Putamen (tissue), 1 donor: Measurements from ENCODE around the gene NRDC.

Source experiments
- DNase-seq: peaks from one replicate; pipeline ENCODE4 v3.0.0-alpha.2; 2016; ENCODE audit warnings: low spot score

NRDC gene, protein sequence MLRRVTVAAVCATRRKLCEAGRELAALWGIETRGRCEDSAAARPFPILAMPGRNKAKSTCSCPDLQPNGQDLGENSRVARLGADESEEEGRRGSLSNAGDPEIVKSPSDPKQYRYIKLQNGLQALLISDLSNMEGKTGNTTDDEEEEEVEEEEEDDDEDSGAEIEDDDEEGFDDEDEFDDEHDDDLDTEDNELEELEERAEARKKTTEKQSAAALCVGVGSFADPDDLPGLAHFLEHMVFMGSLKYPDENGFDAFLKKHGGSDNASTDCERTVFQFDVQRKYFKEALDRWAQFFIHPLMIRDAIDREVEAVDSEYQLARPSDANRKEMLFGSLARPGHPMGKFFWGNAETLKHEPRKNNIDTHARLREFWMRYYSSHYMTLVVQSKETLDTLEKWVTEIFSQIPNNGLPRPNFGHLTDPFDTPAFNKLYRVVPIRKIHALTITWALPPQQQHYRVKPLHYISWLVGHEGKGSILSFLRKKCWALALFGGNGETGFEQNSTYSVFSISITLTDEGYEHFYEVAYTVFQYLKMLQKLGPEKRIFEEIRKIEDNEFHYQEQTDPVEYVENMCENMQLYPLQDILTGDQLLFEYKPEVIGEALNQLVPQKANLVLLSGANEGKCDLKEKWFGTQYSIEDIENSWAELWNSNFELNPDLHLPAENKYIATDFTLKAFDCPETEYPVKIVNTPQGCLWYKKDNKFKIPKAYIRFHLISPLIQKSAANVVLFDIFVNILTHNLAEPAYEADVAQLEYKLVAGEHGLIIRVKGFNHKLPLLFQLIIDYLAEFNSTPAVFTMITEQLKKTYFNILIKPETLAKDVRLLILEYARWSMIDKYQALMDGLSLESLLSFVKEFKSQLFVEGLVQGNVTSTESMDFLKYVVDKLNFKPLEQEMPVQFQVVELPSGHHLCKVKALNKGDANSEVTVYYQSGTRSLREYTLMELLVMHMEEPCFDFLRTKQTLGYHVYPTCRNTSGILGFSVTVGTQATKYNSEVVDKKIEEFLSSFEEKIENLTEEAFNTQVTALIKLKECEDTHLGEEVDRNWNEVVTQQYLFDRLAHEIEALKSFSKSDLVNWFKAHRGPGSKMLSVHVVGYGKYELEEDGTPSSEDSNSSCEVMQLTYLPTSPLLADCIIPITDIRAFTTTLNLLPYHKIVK

DNA sequence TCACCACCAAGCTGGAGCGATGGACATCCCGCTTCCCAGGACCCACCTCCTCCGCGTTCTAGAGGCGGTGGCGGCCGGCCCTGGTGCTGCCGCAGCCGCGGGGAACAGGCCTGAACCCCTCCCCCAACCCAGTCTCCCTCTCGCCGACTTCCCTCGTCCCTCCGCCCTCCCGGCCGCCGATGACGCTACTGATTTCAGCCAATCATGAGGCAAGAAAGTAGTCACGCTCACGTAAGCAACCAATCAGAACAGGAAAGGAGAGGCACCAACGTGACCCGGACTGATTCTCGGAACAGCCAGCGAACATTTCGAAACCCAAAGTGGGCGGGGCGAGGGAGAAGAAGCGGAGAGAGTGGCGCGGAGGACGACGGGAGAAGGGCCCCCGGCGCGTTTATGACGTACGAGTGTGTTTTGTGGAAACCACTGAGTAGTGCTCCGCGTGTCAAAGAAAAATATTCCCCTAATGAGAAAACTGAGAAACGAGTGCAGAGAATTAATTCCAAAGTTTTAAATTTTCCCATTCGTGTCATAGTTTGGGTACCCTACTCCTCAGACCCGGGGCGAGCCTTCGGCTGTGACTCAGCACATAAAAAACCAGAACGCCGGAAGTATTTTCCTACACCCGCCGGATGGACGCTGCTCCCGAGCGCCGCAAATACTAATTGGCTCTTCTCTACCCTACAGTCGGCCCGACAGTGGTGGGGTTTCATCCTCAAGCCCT is at the start of gene NRDC:
TSS of gene NRDC (minus strand) at position 112 of the 721 bp plus-strand sequence. CDS start 112 bp downstream, outside the sequence.
- peak; percentile 100 for DNase-seq

DNA sequence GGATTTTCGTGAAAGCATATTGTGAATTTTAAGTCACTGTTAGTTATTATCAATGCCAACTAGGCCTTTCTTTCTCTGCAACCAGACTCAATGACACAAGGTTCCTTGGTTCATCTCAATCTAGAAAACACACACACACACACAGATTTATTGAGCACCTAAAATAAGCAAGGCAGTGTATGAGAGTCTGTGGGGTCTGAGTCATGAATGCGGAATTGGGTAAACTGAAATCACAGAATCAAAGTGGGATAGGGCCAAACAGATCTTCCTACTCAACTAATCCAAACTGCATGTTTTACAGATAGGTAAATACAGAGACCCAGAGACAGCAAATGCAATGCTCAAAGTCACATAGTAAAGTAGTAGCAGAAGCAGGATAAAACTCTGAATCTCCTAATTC is 48.5 kb upstream of the NRDC start:
- DNase-seq, result no peak

DNA sequence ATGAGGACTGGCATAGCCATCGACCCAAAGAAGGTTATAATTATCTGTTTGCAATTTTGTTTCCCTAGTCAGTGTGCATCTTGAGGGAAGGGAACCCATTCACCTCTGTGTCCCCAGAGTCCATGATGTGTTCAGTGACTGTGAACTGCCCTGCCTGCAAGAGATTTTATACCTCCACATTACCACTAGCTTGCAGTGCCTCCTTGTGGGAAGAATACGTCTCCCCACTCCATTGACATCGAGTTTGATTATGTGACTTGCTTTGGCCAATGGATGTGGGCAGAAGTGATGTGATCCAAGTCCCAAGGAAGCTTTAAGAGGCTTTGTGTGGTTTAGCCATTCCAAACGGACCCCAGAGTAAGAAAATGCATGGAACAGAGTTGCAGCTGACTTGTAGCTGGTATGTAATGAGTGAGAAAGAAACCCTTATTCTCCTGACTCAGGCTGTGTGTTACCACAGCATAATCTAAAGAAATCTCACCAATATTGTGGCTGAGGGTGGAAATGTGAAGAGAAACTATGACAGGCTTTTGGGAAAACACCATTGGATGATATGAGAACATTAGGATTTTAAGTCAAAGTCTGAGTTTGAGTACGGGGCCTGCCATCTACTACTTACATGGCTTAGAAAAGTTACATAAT is 47.8 kb upstream of the NRDC start:
- no peak for DNase-seq

DNA sequence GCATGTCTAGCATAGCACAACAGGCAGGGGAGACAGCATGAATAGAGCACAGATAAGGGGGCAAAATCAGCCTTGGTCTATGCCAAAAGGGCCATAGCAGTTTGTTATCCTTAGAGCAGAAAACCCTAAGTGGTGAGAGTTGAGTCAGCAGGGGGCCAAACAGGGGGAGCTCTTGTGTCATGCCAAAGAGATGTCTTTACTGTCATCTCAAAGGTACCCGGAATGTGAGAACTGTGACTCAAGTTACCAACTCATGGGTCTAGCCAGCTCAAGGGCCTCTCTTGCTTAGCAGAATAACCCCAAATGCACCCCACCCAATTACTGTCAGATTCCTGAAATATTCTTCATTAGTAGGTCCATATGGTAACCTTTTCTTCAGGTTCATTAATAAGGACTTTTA is 45.9 kb upstream of the NRDC start:
- DNase-seq, result no peak

DNA sequence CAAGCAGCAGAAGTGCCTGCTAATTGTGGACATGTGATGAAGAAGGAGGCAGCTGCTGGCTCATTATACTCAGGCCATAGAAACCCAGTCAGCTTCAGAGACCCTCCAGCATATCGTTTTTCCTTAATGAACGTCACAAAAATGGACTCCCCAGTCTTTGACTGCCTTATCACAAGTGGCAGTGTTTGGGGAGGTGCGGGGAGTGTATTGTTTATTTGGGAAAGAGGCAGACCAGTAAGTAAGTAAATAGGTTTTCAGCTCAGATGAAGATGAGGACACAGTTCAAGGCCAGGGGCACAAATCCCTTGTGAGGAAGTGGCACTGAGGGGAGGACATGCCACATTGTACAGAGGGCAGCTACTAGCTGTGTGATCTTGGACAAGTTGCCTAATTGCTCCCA is 43.5 kb upstream of the NRDC start:
- DNase-seq, result no peak

DNA sequence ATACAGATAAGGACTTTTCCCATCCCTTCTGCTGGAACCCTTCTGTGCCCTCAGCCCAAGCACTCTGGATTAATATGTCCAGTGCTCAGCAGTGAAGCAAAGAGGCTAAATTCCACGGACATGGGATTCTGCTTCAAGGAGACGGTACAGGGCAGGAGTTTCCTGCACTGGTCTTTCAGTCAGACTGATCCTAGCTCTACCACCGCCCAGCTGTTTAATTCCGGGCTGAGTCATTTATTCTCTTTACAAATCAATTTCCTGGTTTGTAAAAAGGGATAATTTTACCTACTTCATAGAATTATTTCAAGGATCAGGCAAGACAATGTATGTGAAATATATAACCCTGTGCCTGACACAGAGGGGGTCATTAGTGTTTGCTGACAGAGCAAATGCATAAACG is 41.6 kb upstream of the NRDC start:
- no peak for DNase-seq

DNA sequence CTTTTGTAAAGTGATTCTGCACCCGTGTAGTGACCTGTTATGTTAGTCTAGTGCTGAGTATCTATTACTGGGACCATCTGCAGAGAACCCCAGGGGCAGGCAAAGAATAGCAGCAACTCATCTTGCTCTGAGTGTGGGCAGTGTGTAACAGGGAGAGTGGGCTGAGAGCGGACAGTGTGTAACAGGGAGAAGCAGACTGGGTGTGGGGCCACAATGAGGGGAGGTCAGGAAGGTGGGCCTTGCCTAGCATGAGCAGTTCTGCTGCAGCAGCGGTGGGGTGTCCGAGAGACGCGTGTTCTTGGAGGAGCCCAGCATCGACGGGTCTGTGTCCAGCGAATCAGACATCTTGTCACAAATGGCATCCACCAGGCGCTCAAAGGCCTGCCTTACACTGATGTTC is 41.2 kb upstream of the NRDC start:
- no peak for DNase-seq

DNA sequence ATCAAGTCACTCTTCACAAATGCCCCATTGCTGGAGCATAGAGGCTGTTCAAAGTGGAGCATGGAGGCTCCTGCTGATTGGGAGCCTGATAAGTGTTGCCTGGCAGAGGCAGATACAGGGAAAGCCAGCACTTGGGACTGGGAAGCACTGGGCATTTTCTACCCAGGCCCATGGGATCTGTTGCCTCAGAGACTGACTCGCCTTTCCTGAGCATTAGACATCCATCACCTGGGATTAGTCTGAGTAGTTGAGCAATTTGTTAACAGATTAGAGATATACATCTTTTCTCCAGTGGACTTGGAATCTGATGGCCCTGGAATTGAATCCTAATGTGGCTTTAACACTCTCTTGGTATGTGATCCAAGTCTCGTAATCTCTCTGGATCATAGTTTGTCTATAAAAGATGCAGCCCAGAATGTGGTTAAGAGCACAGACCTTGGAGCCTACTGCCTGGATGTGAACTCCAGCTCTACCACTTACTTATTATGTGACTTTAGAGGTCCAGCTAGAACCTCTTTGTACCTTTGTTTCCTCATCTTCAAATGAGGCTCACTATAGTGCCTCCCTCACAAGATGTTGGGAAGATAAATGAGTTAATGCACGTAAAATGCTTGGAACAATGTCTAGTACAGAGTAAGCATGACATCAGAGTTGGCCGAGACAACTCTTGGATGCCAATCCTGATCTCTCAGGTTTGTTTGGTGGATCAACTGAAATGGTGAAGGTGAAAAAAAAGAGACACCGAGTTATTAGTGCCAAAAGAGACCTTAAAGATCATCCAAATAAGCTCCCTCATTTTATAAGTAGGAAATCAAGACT is 38.3 kb upstream of the NRDC start:
- no peak for DNase-seq

DNA sequence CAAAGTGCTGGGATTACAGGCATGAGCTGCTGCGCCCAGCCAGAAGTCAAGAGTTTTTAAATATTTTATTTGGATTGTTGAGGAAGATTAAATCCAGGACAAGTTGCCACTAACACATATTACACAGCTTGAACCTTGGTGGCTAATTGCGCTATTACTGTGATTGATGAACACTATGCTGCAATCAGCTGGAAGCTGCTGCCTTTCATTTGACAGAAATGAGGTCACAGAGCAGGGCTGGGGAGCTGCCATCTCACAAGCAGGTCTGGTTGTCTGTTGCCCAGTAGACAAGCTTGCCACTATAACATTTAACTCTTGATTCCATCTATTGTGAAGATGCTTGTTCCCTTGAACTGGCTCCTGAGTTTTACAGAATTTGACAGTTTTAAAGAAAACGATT is 37.4 kb upstream of the NRDC start:
- DNase-seq, result no peak

DNA sequence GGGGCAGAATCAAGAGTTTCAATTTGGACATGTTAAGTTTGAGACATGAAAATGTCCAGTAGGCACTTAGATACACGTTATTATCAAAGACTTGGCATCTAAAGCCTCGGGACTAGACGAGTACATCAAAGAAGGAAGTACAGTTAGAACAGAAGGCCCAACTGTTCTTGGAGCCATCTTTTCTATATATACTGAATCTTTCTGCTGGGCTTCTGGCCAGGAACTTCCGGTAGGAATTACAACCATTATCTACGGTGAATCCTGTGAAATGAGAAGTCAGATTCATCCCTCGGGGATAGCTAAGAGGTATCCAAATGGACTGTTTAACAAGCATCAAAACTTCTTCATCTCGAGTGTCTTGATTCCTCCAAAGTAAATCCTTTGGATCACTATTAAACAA is 34.4 kb upstream of the NRDC start:
- no peak for DNase-seq

DNA sequence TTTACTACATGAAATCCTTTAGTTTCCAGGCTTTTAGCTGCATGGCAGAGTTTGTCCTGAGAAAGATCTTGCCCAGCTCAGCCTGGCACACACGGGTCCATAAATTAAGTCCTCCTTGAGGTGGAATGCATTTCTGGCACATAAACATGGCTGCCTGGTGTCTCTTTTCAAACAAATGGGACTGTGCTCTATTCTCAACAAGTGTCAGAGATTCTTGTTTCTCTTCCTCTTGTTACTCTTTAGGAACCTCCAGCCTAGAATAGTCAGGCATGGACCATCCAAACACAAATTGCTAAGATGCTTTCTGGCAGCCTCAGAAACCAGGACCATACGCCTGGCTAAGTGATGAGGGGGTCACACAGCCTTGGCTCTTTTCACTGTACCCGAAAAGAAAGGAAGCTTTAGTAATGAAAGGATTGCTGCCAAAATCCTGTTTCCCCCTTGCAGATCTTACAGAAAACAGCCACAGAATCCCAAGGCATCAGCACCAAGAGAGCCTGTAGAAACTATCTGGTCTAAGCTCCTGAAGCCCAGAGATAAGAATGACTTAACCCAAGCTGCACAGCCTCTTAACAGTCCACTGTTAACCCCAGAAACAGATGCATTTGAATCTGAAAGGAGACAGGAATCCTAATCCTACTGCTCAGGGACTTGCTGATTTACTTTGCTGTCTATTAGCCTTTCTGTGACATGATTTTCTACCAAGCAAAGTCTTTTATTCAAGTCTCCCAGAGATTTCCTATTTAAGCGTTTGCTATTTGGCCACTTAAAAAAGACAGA is 31.9 kb upstream of the NRDC start:
- DNase-seq, result no peak

DNA sequence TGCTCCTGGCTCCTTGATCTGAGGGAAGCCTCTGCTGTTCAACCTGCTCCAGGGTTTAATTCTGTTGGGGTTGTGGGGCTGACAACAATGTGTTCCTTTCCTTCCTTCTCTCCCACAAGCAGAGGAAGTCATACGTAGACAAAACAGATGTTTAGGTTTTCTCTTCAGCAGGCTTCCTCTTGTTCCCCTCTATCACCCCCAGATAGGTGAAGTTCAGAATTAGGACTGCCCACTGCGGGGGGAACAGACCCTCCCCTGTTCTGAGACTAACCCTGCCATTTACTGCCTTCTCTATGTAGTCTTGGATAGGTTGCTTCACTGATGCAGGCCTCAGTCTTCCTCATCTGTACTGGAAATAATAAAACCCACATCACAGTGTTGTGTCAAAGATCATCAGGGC is 30.0 kb upstream of the NRDC start:
- no peak for DNase-seq

DNA sequence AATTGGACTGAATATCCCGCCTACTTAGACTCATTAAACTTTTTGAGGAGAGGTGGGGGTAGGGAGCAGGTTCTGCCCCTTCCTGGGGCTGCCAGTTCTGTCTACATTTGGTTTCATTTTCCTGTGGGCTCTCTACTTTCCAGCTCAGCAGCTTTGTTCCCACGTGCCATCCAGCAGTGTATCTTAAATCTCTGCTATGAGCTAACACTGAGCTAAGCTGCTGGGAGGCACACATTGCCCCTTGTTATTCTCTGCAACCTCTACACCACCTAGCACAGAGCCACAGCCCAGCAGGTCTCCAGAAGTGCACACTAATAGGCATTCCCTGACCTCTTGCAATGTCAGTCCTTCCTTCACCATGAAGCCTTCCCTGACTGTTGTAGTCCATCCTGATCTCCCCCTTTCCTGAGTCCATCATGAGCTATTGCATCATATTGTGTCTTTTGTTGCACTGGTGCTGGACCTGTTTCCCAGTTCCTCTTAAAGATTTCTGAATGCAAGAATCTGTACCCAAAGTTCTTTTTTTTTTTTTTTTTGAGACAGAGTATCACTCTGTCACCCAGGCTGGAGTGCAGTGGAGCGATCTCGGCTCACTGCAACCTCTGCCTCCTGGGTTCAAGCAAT is 28.7 kb upstream of the NRDC start:
- no peak for DNase-seq

DNA sequence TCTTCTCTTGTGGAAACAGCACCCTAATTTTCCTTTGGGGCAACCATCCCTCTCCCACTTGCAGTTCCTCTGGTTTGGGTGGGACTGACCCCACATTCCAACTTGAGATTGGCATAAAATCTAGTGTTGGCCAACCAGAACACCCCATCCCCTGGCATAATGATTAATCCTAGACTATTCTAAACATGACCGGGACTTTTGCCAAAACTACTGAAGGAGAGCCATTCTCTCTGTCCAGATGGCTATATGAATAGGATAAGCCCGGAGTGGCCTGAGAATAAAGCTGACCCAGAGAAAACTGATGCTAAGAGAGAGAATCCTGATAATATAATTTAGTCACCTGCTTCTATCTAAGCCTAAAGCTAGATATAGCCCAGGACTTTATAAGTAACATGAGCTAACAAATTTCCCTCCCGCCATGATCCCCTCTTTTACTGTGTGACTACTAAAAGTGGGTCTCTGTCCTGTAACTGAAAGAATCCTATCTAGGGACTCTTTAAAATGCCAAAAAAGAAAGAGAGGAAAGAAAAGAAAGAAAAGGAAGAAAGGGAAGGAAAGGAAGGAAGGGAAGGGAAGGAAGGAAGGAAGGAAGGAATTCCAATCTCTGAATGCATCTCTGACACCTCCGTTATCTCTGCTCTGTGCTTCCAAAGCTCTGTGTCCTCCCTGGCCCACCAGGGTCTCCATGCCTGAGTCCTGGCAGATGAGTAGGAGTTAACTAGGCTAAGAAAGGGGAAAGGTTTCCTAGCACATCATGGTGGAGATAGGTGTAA is 28.0 kb upstream of the NRDC start:
- peak; percentile 38 for DNase-seq

DNA sequence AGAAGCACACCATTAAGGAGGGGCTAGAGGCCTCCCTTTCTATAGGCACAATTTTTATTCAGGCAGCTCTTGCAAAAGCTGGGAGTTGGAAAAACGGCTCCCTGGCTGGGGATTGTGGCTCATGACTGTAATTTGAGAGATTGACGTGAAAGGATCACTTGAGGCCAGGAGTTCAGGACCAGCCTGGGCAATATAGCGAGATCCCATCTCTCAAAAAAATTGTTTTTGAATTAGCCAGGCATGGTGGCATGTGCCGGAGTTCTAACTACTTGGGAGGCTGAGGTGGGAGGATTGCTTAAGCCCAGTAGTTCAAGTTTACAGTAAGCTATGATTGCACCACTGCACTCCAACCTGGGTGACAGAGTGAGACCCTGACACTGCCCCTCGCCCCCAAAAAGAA is 23.9 kb upstream of the NRDC start:
- no peak for DNase-seq

DNA sequence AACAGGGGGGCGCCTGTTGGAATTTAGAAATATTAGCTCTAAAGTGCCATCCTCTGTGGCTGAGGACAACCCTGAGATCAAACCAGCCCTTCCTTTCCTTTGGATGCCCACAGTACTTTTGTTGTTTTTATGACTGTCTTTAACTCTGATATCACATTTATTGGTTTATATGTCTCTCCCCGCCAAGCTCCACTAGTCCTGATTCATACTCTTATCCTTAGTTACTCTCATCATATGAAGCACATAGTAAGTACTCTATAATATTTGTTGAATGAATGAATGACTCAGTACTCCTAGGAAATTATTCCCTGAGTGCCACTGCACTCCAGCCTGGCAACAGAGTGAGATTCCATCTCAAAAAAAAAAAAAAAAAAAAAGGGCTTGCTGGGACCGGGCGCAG is 22.6 kb upstream of the NRDC start:
- DNase-seq, result no peak

DNA sequence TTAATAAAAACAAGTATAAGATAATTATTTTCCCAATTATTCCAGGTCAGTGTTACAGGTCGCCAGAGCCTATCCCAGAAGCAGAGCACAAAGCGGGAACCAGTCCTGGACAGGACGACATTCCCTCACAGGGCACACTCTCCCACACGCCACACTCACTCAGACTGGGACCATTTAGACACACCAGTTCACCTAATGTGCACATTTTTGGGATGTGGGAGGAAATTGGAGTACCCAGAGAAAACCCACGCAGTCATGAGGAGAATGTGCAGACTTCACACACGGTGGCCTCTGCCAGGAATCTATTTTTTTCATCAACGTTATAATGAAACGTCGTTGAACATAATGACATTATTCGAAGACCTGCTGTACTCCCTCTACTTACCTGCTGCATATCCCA is 20.5 kb upstream of the NRDC start:
- no peak for DNase-seq

DNA sequence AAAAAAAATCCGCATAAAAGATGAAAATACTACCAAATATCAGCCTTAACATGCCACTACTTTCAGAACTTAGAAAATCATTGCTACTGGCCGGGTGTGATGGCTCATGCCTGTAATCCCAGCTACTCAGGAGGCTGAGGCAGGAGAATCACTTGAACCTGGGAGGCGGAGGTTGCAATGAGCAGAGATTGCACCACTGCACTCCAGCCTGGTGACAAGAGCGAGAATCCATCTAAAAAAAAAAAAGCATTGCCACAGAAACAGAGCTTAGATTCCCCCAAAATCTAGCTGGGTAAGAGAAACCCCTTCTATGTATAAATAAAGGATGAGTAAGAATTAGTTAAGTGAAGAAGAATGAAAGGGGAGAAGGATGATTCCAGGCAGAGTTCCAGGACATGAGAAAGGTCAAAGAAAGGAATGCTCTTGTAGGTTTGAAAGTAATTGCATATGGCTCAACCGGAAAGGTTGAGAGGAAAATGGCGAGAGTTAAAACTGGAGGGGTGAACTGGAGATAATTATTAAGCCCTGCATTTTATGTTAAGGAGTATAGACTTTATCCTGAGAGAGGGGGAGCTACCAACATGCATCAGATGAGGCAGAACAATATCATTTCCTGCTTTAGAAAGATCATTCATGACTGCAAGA is 19.7 kb upstream of the NRDC start:
- DNase-seq, result no peak
